HG03095 (cell line): ENCODE results near the gene SAMD14.
A peak's percentile ranks its signal among the peaks of the same experiment; 100 is the strongest.

Experiments
- ATAC-seq: cut with Tn5 transposase; IDR thresholded peaks from one replicate; pipeline ENCODE4 v1.9.1; 2021; ENCODE audit warnings: moderate library complexity; ENCODE audit not compliant: unreplicated experiment

Gene SAMD14

GRCh38 chr17:50165466-50165865, 35.5 kb upstream of the SAMD14 start:
- no peak for ATAC-seq

- no peak for ATAC-seq
These were observed 35.1 kb upstream of the SAMD14 start for GRCh38 chr17:50165066-50165465.

GRCh38 chr17:50164697-50164988, 34.7 kb upstream of the SAMD14 start:
- ATAC-seq: no peak

GRCh38 chr17:50163843-50164696, 34.1 kb upstream of the SAMD14 start:
- no peak for ATAC-seq

- ATAC-seq: no peak
These were observed 32.7 kb upstream of the SAMD14 start for GRCh38 chr17:50162466-50163254.

GRCh38 chr17:50161911-50162288, 31.9 kb upstream of the SAMD14 start:
- ATAC-seq: no peak

GRCh38 chr17:50161023-50161910, 31.3 kb upstream of the SAMD14 start:
- peak; percentile 75 for ATAC-seq

GRCh38 chr17:50157891-50158290, 27.9 kb upstream of the SAMD14 start:
- no peak for ATAC-seq

GRCh38 chr17:50155115-50155819, 25.3 kb upstream of the SAMD14 start:
- ATAC-seq: no peak

GRCh38 chr17:50154604-50155003, 24.6 kb upstream of the SAMD14 start:
- no peak for ATAC-seq

- ATAC-seq: no peak
These were observed 24.0 kb upstream of the SAMD14 start for GRCh38 chr17:50153650-50154575.

GRCh38 chr17:50152736-50153135, 22.8 kb upstream of the SAMD14 start:
- ATAC-seq: no peak

GRCh38 chr17:50151937-50152547, 22.1 kb upstream of the SAMD14 start:
- peak; percentile 25 for ATAC-seq

- peak; percentile 28 for ATAC-seq
These were observed 21.3 kb upstream of the SAMD14 start for GRCh38 chr17:50151041-50151936.

GRCh38 chr17:50150354-50151040, 20.5 kb upstream of the SAMD14 start, which contains the start of gene PPP1R9B:
TSS of gene PPP1R9B (minus strand) at chr17:50150677. CDS start at chr17:50150513, 164 bp downstream.
- no peak for ATAC-seq

- no peak for ATAC-seq
These were observed 19.7 kb upstream of the SAMD14 start for GRCh38 chr17:50149417-50150353.

GRCh38 chr17:50149091-50149416, 19.1 kb upstream of the SAMD14 start:
- no peak for ATAC-seq
